Motor neuron (in vitro differentiated cells): ENCODE data around the gene LDB3. TPM values are rescaled to one million over a fixed set of nuclear protein-coding genes. Genes with fewer than 3 reads are reported as not detected.
"Not testable (repeated sequence)": the region's sequence is repeated elsewhere in the genome, so short reads cannot be mapped to it uniquely, and the experiment has no call there.

ENCODE experiments used
- ATAC-seq, 8 experiments: fragments of 200-7000 bp; cut with Tn5 transposase; replicated peaks in 6 of 8; 2 replicates each; pipeline ENCODE4 v1.8.0; 2021; ENCODE audit warnings: mild to moderate bottlenecking in 8 of 8, moderate library complexity in 8 of 8
- H3K27ac ChIP-seq, 2 donors: fragments of 250-450 bp; sonication (Bioruptor Pico); 2 replicates each; pipeline ENCODE4 v1.9.0; 2021; ENCODE audit warnings: antibody characterized with exemption in 2 of 2, mild to moderate bottlenecking in 2 of 2, moderate library complexity in 1 of 2
- H3K4me1 ChIP-seq, 2 donors: fragments of 250-450 bp; sonication (Bioruptor Pico); replicated peaks in 1 of 2; 2 replicates each; pipeline ENCODE4 v1.6.1; 2021; ENCODE audit warnings: antibody characterized with exemption in 2 of 2, mild to moderate bottlenecking in 2 of 2, moderate library complexity in 1 of 2
- H3K4me3 ChIP-seq, 5 donors: fragments of 250-450 bp; sonication (Bioruptor Pico); 2 replicates each; pipeline ENCODE4 v1.9.0; 2021; ENCODE audit warnings: antibody characterized with exemption in 5 of 5, mild to moderate bottlenecking in 5 of 5, moderate library complexity in 4 of 5
- WGBS, 10 experiments: fragments of 450-650 bp; shearing (Covaris generic); methylation state at CpG; one replicate each; pipeline ENCODE4 v1.0.0; 2022; 5-methylcytosine and 5-hydroxymethylcytosine counted together
- in situ Hi-C, 9 experiments: fragments of 400-800 bp; cut with MboI; loops; one replicate each; pipeline ENCODE4 v1.15.0; 2021; ENCODE audit warnings: low sequenced_read_pairs in 9 of 9, low pct_unique_long_range_greater_than_20kb in 2 of 9; ENCODE audit not compliant: unreplicated experiment in 9 of 9
- total RNA-seq, 8 experiments: library from RNA; unstranded; fragments of 300-600 nt; gene quantifications; 2 replicates each; pipeline versions ENCODE4 v1.2.3 to v1.2.4, GENCODE V29; 2022

Gene LDB3
- total RNA-seq, 8 experiments from 2014 or later: 0.16 to 2.5 (median 0.37) TPM

DNA sequence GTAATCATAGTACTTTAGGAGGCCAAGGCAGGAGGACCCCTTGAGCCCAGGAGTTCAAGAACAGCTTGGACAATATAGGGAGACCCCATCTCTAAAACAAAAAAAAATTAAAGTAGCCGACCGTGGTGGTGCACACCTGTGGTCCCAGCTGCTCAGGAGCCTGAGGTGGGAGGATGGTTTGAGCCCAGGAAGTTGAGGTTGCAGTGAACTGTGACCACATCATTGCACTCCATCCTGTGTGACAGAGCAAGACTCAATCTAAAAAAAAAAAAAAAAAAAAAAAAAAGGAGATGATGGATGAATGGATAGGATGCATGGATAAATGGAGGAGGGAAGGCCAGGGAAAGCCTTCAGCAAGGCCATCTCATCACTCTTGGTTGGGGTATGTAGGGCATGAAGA lies 54.7 kb downstream of the LDB3 start:
- WGBS, 10 experiments: 90 to 100% (median 100%) methylated on average over 2 of the region's 2 CpGs; no CpG with 5 or more reads in 7 of the 10 experiments
- H3K27ac ChIP-seq: no peak overlapping the region
- in situ Hi-C loops: loop anchor here in 2 of 9 experiments (25.0 kb wide), 2 partner anchors 164 to 189 kb away; no protein-coding TSS in a partner anchor
- ATAC-seq: no peak
- peaks cover 5 to 13% of the 10 kb centered on the region in 2 donors for H3K4me1 ChIP-seq
- H3K4me3 ChIP-seq: no peak overlapping the region

DNA sequence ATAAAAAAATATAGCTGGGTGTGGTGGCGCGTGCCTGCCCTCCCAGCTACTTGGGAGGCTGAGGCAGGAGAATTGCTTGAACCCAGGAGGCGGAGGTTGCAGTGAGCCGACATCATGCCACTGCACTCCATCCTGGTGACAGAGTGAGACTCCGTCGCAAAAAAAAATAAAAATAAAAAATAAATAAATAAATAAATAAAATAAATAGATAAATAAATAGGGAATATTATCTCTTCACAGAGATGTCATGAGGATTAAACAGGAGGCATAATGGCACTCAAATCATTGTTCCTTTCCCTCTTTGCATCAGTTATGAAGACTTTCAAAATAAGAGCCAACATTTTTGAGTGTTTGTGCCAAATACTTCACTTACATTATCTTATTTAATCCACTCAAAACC lies 56.1 kb downstream of the LDB3 start:
- 94 to 100% (median 98%) methylated on average over 4 to 6 of the region's 6 CpGs; no CpG with 5 or more reads in 2 of the 10 experiments for WGBS, 10 experiments
- H3K4me3 ChIP-seq: no peak overlapping the region
- peaks cover 5 to 19% of the 10 kb centered on the region in 2 donors for H3K4me1 ChIP-seq
- in situ Hi-C loops: loop anchor here in 2 of 9 experiments (25.0 kb wide), 2 partner anchors 163 to 188 kb away; no protein-coding TSS in a partner anchor
- no peak overlapping the region for H3K27ac ChIP-seq
- ATAC-seq: no peak

DNA sequence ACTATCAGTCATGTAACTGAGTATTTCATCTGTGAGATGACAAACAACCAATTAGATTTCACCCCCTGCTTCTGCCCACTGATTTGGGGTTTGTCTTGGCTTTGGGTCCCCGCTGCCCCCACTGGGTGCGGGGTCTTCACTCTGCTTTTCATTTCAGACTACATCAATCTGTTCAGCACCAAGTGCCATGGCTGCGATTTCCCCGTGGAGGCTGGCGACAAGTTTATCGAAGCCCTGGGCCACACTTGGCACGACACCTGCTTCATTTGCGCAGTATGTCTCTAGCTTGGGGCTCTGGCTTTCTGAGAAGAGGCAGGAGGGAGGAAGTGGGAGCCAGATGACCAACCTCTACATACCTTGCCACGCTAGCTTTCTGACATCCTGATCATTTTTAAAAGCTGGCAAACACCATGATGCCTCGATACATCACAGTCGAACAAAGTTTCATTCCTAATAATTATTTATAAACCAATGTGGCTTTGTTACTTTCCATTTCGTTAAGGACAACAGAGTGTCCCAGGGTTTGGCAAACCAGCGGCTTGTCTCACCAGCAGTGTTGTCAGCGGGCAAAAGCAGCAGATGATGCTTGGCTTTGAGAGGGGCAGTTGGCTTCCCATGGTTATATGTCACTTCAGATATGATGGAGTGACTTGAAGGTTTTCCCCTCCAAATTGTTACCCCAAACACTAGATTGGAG lies 57.8 kb downstream of the LDB3 start:
- ATAC-seq: no peak
- in situ Hi-C loops: no loop called here
- no peak overlapping the region for H3K27ac ChIP-seq
- no peak overlapping the region for H3K4me3 ChIP-seq
- H3K4me1 ChIP-seq: peaks cover 5 to 19% of the 10 kb centered on the region in 2 donors
- WGBS, 10 experiments: 78 to 100% (median 94%) methylated on average over 2 to 9 of the region's 14 CpGs; no CpG with 5 or more reads in 1 of the 10 experiments

DNA sequence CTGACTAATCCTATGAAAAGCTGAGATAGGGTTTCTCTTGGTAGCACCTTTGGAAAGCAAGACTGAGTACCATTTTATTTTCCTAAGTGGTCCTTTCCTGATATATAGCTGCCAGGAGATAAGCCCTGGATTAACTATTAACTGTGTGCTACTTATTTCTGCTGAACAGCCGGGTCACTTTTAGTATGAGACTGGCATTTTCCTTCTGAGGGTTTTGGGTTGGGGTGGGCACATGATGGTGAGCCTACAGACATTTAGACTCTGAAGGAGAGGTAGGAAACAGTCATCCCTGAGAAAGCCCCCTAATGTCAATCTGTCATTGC lies 58.3 kb downstream of the LDB3 start:
- ATAC-seq: no peak

DNA sequence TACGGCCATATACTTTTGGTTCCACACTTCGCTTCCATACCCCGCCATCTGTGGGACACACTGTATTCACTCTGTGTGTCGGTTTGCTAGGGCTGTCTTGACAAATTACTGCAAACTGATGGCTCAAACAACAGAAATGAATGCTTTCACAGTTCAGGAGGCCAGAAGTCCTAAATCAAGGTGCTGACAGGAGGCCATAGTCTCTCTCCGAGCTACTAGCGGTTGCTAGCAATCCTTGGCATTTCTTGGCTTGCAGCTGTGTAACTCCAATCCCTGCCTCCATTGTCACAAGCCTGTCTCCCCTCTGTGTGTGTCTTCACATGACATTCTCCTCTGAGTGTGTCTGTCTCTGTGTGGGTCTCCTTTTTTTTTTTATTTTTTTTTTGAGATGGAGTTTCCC lies 59.2 kb downstream of the LDB3 start:
- Histone ChIP-seq H3K4me3 (no peak overlapping the region), H3K4me1 (peaks cover 5 to 19% of the 10 kb centered on the region in 2 donors), H3K27ac (peak overlapping the region; percentile 43 to 82)
- peak in 5 of 8 experiments; percentile 96 to 97 (median 97) for ATAC-seq
- in situ Hi-C loops: no loop called here
- 0 to 70% (median 44%) methylated on average over 2 to 6 of the region's 6 CpGs for WGBS, 10 experiments

More for the DNA sequence above, 58.3 kb downstream of the LDB3 start:
- 14 to 71% (median 40%) methylated on average over 1 of the region's 1 CpG; no CpG with 5 or more reads in 3 of the 10 experiments for WGBS, 10 experiments
- in situ Hi-C loops: no loop called here
- peaks cover 5 to 19% of the 10 kb centered on the region in 2 donors for H3K4me1 ChIP-seq
- peak overlapping the region in 1 of 2 donors; percentile 51 for H3K27ac ChIP-seq
- no peak overlapping the region for H3K4me3 ChIP-seq

DNA sequence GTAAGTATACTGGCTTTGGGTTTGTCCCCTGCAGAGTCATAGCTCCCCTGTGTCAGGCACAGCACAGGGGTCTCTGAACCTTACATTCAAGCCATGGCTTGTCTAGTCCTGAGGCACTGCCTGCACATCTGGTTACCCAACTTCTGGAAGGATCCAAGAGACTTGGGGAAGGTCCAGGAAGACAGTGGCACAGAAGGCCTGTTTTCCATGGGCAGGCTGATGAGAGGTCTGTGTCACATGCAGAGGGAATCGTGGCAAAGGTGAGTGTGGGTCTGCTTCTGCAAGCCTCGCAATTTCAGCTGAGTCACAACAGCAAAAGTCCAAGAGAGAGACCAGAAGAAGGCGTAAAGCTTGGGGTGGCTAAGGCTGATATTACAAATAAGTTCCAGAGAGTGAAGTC lies 59.7 kb downstream of the LDB3 start:
- peaks cover 5 to 21% of the 10 kb centered on the region in 2 donors for H3K4me1 ChIP-seq
- peak in 5 of 8 experiments; percentile 17 to 30 (median 25) for ATAC-seq
- H3K27ac ChIP-seq: peak overlapping the region; percentile 43 to 82
- in situ Hi-C loops: no loop called here
- 80 to 100% (median 86%) methylated on average over 1 to 3 of the region's 3 CpGs; no CpG with 5 or more reads in 6 of the 10 experiments for WGBS, 10 experiments
- H3K4me3 ChIP-seq: no peak overlapping the region

DNA sequence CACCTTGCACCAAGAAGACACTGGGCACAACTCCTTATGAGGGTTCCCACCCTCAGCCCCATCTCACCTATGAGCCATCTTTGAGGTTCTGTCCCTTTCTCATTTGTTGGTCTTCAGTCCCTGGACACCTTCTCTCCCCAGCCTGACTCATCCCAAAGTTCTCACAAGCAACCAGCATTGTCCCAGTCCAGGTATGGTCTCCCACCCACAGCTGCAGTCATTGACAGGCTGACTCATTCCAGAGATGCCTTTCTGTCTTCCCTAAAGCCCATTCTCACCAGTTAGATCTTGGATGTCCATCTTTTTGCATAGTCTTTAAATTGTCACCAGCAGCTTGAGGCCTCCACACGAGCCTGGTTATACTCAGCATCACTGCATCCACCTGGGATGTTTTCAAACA lies 61.4 kb downstream of the LDB3 start:
- no peak overlapping the region for H3K27ac ChIP-seq
- no peak for ATAC-seq
- WGBS, 10 experiments: 71 to 100% (median 87%) methylated on average over 1 of the region's 1 CpG; no CpG with 5 or more reads in 6 of the 10 experiments
- in situ Hi-C loops: no loop called here
- H3K4me1 ChIP-seq: peaks cover 5 to 24% of the 10 kb centered on the region in 2 donors
- no peak overlapping the region for H3K4me3 ChIP-seq

DNA sequence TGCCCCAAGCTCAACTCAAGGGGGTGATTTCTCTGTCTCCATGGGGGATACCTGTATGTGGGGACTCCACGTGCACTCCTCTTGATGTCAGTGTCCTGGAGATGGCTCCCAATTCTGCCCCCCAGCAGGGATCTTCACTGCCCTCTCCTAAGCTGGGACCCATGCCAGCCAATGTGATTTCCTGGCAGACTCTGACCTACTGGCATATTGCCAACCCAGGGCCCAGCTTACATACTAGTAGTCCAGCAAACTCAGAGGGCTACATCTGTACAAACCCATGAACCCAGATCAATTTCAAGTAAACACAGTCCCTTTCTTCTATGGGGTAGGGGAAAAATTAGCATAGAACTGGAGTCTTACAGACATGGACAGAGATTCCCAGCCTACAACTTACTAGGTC lies 61.9 kb downstream of the LDB3 start:
- Histone ChIP-seq H3K27ac (no peak overlapping the region), H3K4me3 (no peak overlapping the region), H3K4me1 (peaks cover 5 to 24% of the 10 kb centered on the region in 2 donors)
- in situ Hi-C loops: no loop called here
- no peak for ATAC-seq
- 83 to 100% methylated on average over 1 of the region's 1 CpG; no CpG with 5 or more reads in 8 of the 10 experiments for WGBS, 10 experiments

DNA sequence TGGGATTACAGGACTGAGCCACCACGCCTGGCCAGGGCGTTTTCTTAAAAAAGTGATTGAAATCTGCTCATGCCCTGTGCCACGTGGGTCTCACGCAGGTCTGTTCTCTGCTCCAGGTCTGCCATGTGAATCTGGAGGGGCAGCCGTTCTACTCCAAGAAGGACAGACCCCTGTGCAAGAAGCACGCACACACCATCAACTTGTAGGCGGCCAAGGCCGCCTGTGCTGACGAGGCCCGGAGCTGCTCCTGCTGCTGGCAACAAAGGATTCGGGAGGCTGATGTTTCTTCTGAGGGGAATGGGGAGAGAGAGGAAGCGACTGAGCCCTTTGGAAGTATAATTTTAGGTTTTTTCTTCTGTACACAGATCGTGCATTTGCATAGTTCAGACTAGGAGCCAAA lies 64.5 kb downstream of the LDB3 start:
- H3K4me1 ChIP-seq: peaks cover 0 to 14% of the 10 kb centered on the region in 2 donors
- in situ Hi-C loops: no loop called here
- 24 to 90% (median 75%) methylated on average over 2 to 13 of the region's 13 CpGs; no CpG with 5 or more reads in 2 of the 10 experiments for WGBS, 10 experiments
- no peak overlapping the region for H3K4me3 ChIP-seq
- H3K27ac ChIP-seq: no peak overlapping the region
- ATAC-seq: no peak

DNA sequence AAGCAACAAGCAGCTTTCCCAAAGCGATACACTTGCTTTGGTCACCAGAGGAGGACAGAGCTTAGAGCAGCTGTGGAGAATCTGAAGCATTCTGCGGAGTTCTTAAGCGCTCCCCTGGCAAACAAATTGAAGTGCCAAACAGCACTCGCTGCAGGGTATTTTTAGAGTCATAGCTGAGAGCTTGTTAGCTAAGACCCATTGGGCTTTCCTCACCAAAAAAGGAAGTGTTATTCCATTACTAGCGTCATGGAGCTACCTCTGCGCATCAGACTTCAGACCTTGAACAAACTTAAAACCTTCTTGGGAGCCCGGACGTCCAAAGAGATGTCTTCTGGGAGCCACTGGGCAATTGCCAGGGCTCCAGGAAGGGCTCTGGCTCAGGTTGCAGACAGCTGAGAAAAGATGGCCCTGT lies 65.0 kb downstream of the LDB3 start:
- ATAC-seq: peak in 1 of 8 experiments; percentile 71
- in situ Hi-C loops: no loop called here
- H3K27ac ChIP-seq: no peak overlapping the region
- WGBS, 10 experiments: 0 to 100% (median 94%) methylated on average over 1 to 7 of the region's 8 CpGs; no CpG with 5 or more reads in 2 of the 10 experiments
- peaks cover 0 to 9% of the 10 kb centered on the region in 2 donors for H3K4me1 ChIP-seq
- H3K4me3 ChIP-seq: no peak overlapping the region

DNA sequence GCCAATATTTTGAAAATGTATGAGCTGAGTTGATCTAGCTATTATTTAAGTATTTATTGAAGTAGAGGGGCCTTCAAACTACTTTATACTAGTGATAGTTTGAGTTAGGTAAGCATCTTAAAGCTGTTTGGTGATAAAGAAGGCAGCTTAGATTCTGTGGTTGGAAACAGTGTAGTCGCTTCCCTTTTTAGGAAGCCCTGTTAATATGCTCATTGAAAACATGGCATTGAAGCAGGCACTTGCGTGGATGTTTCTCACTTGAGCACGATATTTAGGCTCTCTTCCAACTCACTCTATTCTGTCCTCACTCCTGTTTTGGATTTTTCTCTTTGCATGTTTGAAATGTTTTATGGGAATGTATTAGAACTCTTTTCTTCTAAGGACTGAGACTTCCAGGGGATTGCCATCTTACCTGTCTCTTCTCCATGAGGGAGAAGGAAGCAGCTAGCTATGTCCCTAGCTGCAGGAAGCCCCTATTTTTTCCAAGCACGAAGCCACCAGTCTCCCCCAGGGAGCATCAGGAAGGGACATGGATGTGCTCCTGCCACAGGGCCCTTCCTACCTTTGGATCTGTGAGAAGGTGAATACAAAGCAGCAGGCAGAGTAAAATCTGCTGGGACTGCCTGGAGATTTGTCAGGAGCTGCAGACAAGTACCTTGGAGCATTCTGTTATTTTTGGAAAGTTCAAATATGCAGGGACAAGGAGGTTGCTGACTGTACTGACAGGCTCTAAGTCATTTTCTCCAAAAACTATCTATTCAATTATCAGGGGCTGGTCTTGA lies 66.1 kb downstream of the LDB3 start:
- peaks cover 0 to 5% of the 10 kb centered on the region in 2 donors for H3K4me1 ChIP-seq
- H3K4me3 ChIP-seq: no peak overlapping the region
- in situ Hi-C loops: no loop called here
- no peak for ATAC-seq
- H3K27ac ChIP-seq: no peak overlapping the region
- 20 to 92% (median 73%) methylated on average over 1 to 4 of the region's 4 CpGs; no CpG with 5 or more reads in 2 of the 10 experiments for WGBS, 10 experiments

DNA sequence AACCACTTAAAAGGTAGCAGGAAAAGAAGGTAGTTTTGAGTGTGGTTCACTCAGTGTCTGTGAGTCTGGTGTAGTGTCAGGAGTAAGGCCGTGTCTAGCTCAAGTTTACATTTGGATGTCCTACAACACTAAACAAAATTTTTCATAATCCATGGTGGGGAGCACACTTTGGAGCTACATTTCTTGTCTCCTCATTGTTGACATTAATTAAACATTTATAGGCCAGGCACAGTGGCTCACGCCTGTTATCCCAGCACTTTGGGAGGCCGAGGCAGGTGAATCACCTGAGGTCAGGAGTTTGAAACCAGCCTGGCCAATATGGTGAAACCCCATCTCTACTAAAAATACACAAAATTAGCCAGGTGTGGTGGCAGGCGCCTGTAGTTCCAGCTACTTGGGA lies 67.0 kb downstream of the LDB3 start:
- H3K4me1 ChIP-seq, H3K27ac ChIP-seq, H3K4me3 ChIP-seq, in situ Hi-C loops, ATAC-seq: not testable (repeated sequence)
- WGBS, 10 experiments: 69 to 100% (median 96%) methylated on average over 1 to 3 of the region's 4 CpGs; no CpG with 5 or more reads in 2 of the 10 experiments

DNA sequence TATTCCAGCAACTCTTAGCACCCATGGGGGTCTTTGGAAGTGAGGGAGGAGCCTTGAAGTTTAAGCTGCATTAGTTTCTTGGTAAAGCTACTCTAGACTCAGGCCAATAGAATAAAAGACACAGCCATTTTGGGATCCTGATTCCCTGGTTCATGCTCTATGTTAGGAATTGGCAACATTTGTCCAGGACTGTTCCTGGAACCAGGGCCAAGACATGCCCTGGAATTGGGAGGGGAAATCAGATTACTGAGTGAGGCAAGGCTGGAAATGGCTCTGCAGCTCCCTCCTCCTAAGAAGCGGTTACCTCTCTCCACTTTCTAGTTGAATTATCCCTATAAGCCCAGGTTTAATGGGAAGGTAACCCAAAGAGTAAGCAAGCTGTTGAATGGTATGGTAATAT lies 73.9 kb downstream of the LDB3 start:
- Histone ChIP-seq H3K4me1 (no peaks in the 10 kb centered on the region), H3K4me3 (no peak overlapping the region), H3K27ac (no peak overlapping the region)
- ATAC-seq: no peak
- WGBS, 10 experiments: 91% methylated on average over 1 of the region's 1 CpG; no CpG with 5 or more reads in 9 of the 10 experiments
- in situ Hi-C loops: no loop called here
